GM18858 (cell line): ENCODE data around the gene ERICH6.

ENCODE experiments used
- ATAC-seq: cut with Tn5 transposase; IDR thresholded peaks from one replicate; pipeline ENCODE4 v1.9.1; 2021; ENCODE audit not compliant: unreplicated experiment

The ERICH6 gene

GRCh38 chr3:150736903-150737832 is 33.4 kb upstream of the ERICH6 start:
- ATAC-seq, result no peak

DNA sequence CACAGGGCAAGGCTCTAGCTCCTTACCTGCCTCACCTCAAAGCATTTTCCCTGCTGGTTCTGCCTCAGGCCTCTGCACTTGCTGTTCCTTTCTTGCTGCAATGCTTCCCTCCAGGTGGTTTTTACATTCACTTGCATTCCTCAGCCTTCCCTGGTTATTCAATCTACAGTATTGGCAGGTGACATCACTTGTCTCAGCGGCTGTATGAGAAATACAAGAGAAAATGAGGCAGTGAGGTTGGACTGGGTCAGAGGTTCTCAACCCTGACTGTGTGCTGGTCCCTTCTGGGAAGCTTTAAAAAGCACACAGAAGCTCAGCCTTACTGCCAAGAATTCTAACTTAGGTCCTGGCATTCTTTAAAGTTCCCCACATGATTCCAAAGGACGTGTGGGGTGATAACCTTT is 32.6 kb upstream of the ERICH6 start:
- no peak for ATAC-seq

- no peak for ATAC-seq
Measured at GRCh38 chr3:150734795-150735119, 31.0 kb upstream of the ERICH6 start.

GRCh38 chr3:150733936-150734794 is 30.4 kb upstream of the ERICH6 start:
- no peak for ATAC-seq

GRCh38 chr3:150733373-150733935 is 29.7 kb upstream of the ERICH6 start:
- ATAC-seq, result no peak

DNA sequence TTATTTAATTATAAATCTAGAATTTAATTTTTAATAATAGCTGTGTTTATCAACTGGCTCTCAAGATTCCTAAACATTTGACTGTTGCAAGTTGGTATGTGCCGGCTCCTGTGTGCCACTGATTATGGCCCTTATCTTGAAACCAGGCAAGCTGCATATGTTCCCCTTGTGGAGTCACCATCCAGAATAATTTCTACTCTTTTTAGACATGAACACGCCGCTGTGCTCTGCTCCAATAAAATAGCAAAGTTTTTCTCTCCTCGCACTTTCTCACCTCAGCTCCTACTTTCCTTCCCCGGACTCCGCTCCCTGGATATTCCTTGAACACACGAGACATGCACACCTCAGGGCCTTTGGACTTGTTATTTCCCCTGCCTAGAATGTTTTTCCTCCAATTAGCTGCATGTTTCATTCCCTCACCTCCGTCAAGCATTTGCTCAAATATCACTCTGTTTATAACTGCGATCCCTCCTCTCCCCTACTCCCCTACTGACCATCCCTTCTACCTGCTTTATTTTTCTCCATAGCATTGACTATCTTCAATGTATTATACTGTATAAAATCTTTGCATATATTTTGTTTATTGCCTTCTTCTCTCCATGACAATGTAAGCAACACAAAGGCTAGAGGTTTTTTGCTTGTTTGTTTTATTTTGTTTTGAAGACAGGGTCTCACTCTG is 26.1 kb upstream of the ERICH6 start:
- ATAC-seq, result no peak

- no peak for ATAC-seq
Measured at GRCh38 chr3:150727653-150728502, 24.2 kb upstream of the ERICH6 start.

DNA sequence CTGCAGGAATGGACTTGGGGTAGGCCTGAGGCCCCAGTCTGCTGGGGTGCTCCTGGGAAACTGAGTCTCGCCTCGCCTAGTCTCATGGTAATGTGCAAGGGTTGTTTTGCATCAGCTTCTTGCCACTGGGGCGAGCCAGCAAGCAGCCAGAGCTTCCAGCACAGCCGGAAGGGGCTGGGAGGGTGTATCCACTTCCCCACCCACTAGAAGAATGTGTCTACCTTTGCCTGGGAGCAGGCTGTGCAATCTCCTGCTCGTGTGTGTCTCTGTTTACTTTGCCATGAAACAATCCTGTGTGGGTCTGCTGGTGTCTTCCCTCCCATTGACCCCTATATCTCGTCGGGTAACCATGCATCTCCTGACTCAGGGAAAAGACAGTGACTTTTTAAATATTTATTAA is 21.8 kb upstream of the ERICH6 start:
- ATAC-seq, result no peak

DNA sequence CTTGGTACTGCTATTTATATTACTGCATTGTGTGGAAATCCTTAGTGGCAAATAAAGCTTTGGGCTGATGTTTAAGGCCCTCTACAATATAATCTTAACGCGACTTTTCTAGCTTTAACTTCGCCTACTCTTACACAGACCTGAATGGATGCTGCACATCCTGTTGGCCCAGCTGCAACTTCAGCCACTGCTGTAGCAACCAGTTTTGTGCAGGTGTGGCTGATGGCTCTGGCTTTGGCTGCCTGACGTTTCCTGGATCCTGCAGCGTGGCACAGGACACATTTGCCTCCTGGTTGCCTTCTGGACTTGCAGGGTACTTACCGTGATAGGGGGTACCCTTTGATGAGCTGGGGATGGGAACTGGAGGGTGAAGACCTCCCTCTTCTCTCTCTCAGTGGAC is 20.2 kb upstream of the ERICH6 start:
- no peak for ATAC-seq

GRCh38 chr3:150722267-150722666 is 18.5 kb upstream of the ERICH6 start:
- ATAC-seq, result no peak

DNA sequence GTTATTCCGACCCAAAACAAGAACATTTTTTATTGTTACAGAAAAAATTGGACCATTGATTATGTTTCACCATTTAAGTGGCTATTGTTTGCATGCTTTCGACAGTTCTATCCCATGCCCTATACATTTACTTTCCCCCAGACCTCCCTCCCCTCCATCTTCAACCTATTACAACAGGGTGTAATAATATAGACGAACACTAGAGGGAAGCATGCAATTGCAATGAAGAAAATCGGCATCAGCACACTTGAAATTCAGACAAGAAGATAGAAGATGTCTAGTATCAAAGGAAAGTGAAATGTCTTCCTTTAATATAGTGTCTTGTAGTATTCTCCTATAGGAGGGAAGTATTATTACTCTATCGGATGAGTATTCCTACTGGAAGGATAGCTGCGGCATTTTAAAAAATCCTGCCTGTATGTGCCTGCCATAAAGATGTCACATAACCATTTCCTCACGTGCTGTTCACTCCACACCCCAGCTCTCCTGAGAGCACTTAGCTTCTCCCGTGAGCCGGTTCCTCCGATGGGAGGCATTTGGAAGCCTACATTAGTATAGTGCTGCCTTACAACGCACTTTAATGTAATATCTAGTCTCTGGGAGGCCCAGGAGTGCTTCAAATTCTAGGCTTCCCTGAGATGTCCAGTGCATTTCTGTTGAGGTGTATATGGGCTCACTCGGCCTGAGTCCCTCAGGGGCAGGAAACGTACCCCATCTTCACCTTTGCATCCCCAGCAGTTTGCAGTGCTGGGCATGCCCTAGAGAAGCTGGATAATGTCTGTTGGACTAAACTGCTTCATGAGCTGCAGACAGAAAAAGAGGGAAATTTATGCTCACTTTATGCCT is 17.8 kb upstream of the ERICH6 start:
- ATAC-seq, result peak; percentile 68

- ATAC-seq, result no peak
Measured at GRCh38 chr3:150720444-150720843, 16.7 kb upstream of the ERICH6 start.

DNA sequence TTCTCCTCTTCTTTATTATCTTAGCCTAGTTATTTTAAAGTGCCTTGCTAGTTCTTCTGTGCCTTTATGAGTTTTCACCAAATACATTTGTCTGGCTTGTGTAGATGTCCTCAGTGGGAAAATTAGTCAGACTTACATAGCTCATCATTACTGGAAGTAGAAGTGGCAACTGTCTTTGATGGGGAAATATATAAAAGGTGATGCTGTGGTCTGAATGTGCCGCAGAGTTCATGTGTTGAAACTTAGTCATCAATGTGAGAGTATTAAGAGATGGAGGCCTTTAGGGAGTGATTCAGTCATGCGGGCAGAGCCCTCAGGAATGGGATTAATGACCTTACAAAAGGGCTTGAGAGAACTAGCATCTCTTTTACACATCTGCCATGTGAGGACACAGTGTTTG is 6.4 kb upstream of the ERICH6 start:
- ATAC-seq, result no peak

DNA sequence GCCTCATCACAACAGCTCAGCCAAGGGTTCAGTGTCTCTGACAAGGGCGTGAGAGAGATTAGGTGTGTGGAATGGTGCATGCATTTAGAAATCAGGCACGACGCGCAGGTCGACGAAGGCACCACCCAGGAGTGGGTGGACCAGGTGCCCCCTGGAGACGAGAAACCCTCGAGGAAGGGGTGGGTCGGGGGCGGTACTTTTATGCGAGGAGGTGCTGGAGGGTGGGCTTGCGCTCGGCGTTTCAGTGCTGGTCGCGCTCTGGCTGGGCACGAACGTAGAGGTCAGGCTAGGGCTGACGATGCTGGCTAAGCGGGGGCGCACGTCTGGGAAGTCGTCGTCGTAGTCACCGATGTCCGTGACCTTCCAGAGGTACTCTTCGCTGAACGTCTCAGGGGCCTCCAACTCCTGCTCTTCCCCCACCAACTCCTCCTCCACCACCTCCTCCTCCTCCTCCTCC is 393 bp downstream of the ERICH6 start:
- ATAC-seq, result no peak

DNA sequence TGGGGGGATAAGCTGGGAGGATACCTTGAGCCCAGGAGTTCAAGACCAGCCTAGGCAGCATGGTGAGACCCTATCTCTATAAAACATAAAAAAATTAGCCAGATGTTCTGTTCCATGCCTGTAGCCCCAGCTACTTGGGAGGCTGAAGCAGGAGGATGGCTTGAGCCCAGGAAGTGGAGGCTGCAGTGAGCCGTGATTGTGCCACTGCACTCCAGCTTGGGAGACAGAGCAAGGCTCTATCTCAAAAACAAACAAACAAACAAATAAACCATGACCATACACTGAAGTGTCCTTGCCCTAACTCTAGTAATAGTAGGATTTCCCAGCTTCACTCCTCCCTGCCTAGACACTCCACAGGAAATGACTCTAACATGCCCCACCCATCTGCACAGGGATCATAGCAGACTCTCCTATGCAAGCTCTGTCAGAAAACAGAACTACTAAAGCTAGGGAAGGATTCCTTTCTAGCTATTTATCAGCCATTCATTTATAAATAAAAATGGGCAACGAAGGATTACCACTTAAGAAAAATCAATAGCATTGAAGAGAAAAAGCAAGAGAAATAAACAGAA is 4.6 kb downstream of the ERICH6 start:
- no peak for ATAC-seq

DNA sequence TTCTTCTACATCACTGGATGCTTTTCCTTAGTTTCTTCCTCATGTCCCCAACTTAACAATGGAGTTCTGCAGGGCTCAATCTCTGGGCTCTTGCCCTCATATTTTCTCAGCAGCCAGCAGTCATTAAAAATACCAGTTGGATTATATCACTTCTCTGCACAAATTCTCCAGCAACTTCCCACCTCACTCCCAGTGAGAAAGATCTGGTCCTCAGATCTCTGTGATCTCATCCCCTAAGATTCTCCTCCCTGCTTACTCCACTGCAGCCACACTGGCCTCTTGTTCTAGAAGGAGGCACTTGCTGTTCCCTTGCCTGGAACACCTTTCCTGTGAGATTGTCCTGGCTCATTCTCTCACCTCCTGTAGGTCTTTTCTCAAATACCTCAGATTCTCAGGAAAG is 6.1 kb downstream of the ERICH6 start:
- no peak for ATAC-seq

DNA sequence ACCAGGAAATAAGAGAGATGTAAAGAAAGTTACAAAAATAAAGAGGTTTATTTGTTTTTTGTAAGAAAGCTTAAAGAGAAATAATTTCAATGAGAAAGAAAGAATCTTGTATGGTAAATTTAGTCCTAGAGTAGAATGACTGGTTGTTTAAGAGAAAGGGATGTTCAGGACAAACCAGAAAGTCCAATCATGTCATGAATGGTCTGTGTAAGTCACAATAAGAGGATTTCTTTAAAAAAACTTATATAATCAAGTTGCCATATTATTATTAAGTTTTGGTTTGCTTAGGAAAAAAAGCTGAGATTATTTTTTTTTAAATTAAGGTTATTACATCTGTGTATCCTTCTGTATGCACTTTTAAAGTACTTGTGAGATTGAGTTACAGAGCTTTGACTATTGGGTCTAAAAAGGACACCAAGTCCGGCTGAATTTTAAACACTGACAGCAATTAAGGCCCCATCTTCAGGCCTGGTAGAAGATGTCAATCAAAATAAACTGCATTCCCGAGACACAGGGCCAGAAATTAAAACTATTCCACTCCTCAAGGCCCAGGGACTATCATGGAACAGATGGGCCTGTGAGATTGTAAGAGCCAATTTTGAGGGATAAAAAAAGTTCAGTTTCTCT is 12.2 kb downstream of the ERICH6 start:
- no peak for ATAC-seq

DNA sequence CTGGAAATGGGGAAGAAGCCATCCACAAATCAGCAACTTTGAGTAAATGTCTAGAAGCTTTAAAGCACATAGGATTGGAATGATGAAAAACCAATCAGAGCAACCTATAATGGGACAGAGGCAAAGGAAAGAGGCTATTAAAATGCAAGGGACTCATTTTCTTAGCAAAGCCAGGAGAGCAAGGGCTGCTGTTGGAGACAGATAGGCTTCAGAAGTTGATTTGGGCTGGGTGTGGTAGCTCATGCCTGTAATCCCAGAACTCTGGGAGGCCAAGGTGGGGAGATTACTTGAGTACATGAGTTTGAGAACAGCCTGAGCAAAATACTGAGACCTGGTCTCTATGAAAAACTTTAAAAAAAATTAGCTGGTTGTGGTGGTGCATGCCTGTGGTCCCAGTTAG is 16.1 kb downstream of the ERICH6 start:
- ATAC-seq, result no peak

- ATAC-seq, result no peak
Measured at GRCh38 chr3:150682824-150683223, 20.9 kb downstream of the ERICH6 start.
